ENCODE results near the gene CTTN. TPM values are rescaled to one million over a fixed set of nuclear protein-coding genes. Genes with fewer than 3 reads are reported as not detected.

CTTN gene
- total and polyA plus RNA-seq, 9 of the 15 experiments (the other 6 are each of a cell fraction or from before 2014, with no cell fraction given): 9.9 to 158 (median 99.7) TPM

GRCh38 chr11:70352100-70352499, 46.2 kb upstream of the CTTN start (continued):
- TF ChIP-seq ZNF318 (IDR thresholded peaks at IDR 0.05; ENCODE audit: borderline replicate concordance in 1 of 2, low read depth in 1 of 2) (no peak), EP300 (IDR thresholded peaks at IDR 0.05; ENCODE audit: low read length) (no peak), CHD7 (IDR thresholded peaks at IDR 0.05; ENCODE audit: low read depth, low read length) (no peak), HINFP (tag; conservative IDR thresholded peaks at IDR 0.05; ENCODE audit: low read depth) (no peak), FOXJ2 (tag; IDR thresholded peaks at IDR 0.05) (no peak), RBM22 (IDR thresholded peaks at IDR 0.05; ENCODE audit: low read depth, low read length, poor library complexity, severe bottlenecking) (no peak)

Measured in K562 (cell line).